ENCODE measurements around the gene NRP1.
"Not testable (repeated sequence)": the region's sequence is repeated elsewhere in the genome, so short reads cannot be mapped to it uniquely, and the experiment has no call there.

Gene NRP1

GRCh38 chr10:33321516-33321915 is 13.0 kb downstream of the NRP1 start:
- DNase-seq (ENCODE audit: low read depth): no peak

- DNase-seq (ENCODE audit: low read depth): no peak
These were observed 14.2 kb downstream of the NRP1 start for GRCh38 chr10:33320288-33320687.

- DNase-seq (ENCODE audit: low read depth): no peak
These were observed 18.6 kb downstream of the NRP1 start for GRCh38 chr10:33315891-33316290.

- no peak for DNase-seq (ENCODE audit: low read depth)
These were observed 19.5 kb downstream of the NRP1 start for GRCh38 chr10:33314811-33315561.

- DNase-seq (ENCODE audit: low read depth): no peak
These were observed 22.8 kb downstream of the NRP1 start for GRCh38 chr10:33311640-33312039.

GRCh38 chr10:33310853-33311252 is 23.6 kb downstream of the NRP1 start:
- DNase-seq (ENCODE audit: low read depth): no peak

- DNase-seq (ENCODE audit: low read depth): no peak
These were observed 25.1 kb downstream of the NRP1 start for GRCh38 chr10:33309406-33309805.

GRCh38 chr10:33307835-33308234 is 26.6 kb downstream of the NRP1 start:
- DNase-seq (ENCODE audit: low read depth): no peak

GRCh38 chr10:33306701-33307519 is 27.6 kb downstream of the NRP1 start:
- peak; percentile 69 for DNase-seq (ENCODE audit: low read depth)

GRCh38 chr10:33306126-33306525 is 28.3 kb downstream of the NRP1 start:
- DNase-seq (ENCODE audit: low read depth): no peak

GRCh38 chr10:33304423-33305225 is 29.8 kb downstream of the NRP1 start:
- no peak for DNase-seq (ENCODE audit: low read depth)

- DNase-seq (ENCODE audit: low read depth): no peak
These were observed 30.5 kb downstream of the NRP1 start for GRCh38 chr10:33303988-33304387.

GRCh38 chr10:33302208-33302829 is 32.1 kb downstream of the NRP1 start:
- DNase-seq (ENCODE audit: low read depth): no peak

GRCh38 chr10:33301097-33301789 is 33.2 kb downstream of the NRP1 start:
- DNase-seq (ENCODE audit: low read depth): no peak

GRCh38 chr10:33300544-33300943 is 33.9 kb downstream of the NRP1 start:
- not testable (repeated sequence) for DNase-seq (ENCODE audit: low read depth)

GRCh38 chr10:33298893-33299292 is 35.6 kb downstream of the NRP1 start:
- DNase-seq (ENCODE audit: low read depth): no peak

- DNase-seq (ENCODE audit: low read depth): no peak
These were observed 36.4 kb downstream of the NRP1 start for GRCh38 chr10:33298110-33298509.

GRCh38 chr10:33295851-33296250 is 38.6 kb downstream of the NRP1 start:
- DNase-seq (ENCODE audit: low read depth): no peak

GRCh38 chr10:33293531-33294170 is 40.8 kb downstream of the NRP1 start:
- DNase-seq (ENCODE audit: low read depth): no peak

- DNase-seq (ENCODE audit: low read depth): no peak
These were observed 41.4 kb downstream of the NRP1 start for GRCh38 chr10:33293076-33293475.

GRCh38 chr10:33291053-33291592 is 43.3 kb downstream of the NRP1 start:
- DNase-seq (ENCODE audit: low read depth): peak; percentile 91

Data from GM04504 (cell line).